HG03064 (cell line): ENCODE data around the gene LENG8.
"Not testable (repeated sequence)": the region's sequence is repeated elsewhere in the genome, so short reads cannot be mapped to it uniquely, and the experiment has no call there.

Experiments
- ATAC-seq: cut with Tn5 transposase; IDR thresholded peaks from one replicate; pipeline ENCODE4 v1.9.1; 2021; ENCODE audit warnings: low read depth; ENCODE audit not compliant: unreplicated experiment

Gene LENG8

DNA sequence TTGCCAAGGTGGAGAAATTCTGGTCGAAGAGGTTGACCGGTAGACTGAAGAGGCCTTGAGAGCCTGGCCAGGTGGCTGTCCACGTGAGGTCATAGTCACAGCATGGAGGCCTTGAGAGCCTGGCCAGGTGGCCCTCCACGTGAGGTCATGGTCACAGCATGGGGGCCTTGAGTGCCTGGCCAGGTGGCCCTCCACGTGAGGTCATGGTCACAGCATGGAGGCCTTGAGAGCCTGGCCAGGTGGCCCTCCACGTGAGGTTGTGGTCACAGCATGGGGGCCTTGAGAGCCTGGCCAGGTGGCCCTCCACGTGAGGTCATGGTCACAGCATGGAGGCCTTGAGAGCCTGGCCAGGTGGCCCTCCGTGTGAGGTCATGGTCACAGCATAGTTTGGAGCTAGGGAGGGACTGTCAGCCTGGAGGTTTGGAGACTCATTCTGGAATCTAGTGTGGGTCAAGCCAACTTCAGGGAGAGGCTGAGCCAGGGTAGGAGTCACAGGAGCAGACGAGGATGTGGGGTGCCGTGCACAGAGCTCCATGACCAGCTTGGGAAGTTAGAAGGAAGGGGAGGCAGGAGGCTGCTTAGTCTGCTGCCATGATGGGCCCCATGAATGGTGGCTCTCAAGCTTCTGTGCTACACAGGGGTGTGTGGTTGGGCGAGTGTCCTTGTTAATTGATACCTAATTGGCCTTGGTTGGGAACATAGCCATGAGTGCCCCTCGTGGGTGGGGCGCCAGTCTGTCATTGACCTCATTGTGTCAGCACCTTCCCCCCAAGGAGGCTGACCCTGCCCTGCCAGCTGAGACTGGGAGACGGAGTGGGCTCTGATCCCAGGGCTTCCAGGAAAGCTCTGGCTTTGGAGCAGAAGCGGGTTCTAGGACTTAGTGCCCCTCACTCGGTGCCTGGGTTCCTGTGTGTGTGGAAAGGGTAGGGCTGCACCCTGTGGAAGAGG, 10.6 kb downstream of the LENG8 start:
- ATAC-seq: no peak

DNA sequence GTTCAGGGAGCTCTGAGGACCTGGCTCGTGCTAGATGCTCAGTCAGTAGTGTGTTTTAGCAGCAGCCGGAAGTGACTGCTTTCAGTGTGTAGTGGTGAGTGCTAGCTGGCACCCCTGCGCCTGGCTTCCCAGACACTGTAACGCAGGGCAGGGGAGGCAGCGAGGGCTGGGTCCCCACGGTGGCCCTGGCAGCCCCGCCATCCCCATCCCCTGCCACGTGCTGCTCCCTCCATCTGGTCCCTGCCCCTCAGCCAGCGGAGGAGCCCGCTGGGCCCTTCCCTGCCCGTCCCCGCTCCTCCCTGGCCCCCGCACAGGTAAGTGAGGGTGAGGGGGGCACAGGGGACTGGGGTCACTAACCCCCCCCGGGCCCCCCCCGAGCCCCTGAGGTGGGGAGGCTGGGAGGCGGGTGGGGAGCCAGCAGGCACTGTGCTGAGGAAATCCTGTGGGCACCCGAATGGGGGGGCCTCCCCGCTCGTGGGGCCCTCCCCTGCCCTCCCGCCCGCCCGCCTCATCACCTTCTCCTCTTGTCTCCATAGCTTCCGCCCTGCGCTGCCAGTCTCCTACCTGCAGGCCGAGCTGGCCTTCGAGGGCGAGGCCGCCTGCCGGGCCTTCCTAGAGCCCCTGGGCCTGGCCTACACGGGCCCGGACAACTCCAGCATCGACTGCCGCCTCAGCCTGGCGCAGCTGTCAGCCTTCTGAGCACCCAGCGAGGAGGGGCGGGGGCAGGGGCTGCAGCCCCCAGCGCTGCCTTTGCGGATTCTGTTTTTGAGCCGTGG, 11.4 kb downstream of the LENG8 start:
- ATAC-seq: no peak

DNA sequence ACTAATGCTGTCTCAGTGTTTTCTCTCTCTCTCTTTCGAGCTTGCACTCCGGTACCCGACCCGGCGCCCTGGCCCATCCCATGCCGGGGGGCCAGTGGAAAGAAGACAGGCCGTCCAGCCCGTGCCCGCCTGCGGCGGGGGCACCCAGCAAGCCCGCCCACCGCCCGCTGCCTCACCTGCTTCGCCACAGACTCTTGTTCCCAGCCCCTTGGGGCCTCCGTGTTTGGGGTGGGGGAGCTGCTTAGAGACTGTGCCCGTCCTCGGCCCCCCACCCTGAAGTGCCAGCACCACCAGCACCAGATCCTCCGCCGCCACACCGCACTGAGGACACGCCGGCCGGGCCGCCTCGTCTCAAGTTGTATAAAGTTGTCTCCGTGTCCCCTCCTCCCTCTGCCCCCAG, 12.2 kb downstream of the LENG8 start:
- no peak for ATAC-seq

DNA sequence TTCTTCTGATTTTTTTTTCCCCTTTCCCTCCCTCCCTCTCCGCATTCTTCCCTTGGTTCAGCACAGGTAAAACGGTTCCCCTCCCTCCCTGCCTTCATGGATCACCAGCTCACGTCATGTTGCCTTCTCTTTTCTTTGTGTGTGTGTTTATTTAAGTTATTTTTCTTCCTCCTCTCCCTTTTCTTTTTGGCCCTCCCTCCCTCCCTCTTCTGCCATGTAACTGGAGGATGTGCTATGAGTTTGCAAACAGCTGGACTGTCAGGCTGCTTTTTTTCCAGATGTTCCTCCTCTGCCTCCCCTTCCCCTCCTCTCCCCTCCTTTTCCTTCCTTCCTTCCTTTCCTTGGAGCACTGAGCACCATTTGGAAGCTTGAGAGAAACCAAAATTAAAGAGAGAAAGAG, 12.6 kb downstream of the LENG8 start:
- no peak for ATAC-seq

DNA sequence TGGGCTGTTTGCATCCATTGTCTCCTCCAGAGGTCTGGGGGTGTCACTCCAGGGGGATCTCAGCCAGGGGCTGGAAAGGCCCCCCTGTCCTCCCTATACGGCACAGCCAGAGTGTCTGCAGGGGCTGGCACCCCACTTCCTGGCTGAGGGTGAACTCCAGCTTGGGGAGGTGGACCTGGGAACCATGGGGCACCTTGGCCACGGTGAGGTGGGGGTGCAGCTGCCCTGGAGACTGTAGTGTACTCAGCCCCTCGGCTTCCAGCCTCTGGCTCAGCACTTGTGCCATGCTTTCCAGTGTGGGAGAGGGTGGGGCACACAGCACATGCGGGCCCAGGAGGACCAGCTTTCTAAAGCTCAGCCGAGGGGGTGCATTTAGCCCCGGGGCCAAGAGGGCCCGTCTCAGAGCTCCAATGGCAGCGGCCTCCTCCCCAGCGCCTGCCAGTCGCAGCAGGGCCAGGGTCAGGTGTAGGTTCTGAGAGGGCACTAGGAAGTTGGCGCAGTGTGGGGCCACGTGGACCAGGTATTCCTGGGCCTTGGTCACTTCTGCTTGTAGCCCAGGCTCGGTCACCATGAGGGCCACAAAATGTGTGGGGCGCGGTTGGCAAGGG, 13.2 kb downstream of the LENG8 start:
- ATAC-seq: no peak

DNA sequence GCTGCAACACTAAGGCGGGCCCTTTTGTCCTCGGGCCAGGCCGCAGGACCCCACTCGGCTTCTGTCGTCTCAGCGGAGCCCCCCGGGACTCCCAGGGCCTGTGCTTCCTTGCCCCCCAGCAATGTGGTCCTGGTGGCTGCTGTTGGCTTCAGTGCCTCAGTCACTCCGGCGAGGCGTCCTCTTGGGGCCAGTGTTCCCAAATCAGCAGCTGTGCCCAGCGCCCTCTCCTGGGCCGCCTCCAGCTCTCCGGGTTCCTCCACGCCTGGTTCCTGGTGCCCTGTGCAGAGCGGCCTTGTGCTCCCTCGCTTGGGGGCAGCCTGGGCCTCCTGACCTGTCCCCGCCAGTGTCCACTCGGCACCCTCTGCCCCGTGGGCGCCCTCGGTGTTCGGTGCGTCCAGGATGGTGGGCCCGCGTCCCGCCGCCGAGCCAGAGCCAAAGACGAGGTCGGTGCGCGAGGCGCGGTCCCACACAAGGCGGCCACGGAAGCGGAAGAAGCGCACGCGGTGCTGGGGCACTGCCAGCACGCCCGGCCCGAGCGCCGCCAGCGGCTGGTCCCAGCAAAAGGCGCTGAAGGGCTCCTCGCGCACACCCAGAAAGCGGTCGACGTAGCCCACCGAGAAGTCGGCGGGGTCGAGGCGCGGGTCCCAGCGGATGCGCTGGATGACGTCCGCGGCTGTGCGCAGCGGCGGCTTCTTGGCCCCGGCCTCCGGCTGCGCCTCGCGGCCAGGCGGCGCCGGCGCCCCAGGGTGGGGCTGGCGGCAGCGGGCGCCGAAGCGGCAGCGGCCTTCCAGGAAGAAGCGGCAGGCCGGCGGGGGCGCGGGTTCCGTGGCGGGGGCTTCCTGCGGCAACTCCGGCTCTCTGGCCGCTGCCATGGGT, 13.9 kb downstream of the LENG8 start:
- peak; percentile 14 for ATAC-seq

DNA sequence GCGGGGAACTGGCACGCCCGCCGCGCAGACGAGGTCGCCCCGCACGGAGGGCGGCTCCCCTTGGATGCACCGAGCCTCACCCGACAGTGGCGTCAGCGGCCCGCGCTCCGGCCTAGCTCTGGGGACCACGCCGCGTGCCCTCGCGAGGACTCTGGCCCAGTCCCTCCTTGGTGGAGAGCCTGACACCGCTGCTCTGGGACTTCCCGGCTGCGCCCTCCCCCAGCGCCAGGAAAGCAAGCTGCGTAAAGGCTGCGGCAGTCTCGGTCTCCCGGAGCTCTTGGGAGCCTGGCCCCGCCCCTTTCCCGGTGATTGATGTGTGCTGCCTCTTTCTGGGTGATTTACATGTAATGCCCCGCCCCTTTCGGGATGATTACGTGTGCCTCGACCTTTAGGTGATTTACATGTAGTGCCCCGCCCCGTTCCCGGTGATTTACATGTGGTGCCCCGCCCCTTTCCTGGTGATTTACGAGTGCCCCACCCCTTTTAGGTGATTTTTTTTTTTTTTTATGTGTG, 14.6 kb downstream of the LENG8 start, which contains the start of gene LENG9:
TSS of gene LENG9 (minus strand) at position 248 of the 513 bp plus-strand sequence. CDS start 252 bp downstream, outside the sequence.
- ATAC-seq: peak; percentile 40

DNA sequence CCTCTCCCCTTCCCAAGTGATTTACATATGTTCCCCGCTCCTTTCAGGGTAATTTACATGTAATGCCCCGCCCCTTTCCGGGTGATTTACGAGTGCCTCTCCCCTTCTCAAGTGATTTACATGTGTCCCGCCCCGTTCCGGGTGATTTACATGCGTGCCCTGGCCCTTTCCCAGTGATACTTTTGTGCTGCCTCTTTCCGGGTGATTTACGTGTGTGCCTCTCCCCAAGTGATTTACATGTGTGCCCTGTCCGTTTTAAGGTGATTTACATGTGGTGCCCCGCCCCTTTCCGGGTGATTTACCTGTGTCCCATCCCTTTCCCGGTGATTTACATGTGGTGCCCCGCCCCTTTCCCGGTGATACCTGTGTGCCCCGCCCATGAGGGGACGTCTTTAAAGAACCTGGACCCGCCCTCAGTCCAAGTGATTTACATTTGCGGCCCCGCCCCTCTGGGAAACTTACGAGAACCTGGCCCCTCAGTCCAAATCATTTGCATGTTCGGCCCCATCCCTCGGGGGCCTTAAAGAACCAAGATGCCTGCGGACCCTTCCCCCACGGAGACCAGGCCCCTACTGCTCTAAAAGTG, 15.1 kb downstream of the LENG8 start:
- ATAC-seq: peak; percentile 42

DNA sequence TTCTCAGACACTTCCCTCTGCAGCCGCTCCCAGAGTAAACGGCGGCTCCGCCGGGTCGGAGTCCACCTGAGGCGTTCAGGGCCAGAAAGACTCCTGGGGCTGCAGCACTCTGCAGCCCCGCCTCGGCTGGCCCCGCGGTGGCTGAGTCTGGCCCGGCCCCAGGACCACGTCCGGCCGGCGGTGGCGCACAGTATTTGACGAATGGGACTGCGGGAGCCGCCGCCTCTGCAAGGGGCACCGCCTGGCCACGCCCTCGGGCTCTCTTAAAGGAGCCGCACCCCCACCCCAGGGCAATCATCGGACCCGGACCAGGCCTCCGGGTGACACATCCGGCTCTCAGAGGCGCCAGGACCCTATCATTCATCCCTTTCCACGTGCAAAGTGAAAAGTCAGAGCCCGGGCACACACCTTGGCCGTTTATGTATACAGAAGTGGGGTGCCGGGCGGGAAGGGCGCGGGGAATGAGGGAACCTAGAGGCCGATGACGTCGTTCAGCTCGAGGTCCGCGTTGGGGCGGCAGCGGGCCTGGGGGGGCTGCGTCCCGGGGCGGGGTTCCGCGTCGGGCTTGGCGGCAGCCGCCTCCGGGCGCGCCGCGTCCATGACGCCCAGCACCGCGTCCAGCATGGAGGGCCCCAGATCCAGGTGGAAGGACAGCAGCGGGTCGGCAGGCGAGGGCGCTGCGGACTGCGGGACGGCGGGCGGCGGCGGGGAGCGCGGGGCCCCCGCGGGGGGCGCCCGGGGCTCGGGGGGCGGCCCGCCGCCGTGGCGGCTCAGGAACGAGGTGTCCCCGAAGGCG, 15.8 kb downstream of the LENG8 start:
- ATAC-seq: peak; percentile 44

DNA sequence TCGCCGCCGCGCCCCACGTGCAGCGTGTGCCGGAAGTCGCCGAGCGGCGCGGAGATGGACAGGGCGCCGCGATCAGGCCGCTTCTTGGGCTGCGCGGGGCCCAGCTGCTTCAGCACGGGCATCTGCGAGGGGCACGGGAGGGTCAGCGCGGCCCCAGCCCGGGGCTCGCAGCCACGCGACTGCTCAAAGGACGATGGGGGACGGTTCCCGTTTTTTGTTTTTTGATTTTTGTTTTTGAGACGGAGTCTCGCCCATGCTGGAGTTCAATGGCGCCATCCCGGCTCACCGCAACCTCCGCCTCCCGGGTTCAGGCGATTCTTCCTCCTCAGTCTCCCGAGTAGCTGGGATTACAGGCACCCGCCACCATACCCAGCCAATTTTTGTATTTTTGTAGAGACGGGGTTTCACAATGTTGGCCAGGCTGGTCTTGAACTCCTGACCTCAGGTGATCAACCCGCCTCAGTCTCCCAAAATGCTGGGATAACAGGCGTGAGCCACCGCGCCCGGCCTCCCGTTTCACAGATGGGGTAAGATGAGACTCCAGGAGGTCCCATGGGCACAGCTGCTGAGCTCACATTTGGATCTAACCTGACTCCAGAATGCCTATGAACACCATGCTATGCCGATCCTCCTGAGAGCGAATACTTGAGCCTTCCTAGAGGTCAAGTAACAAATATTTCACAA, 16.6 kb downstream of the LENG8 start:
- ATAC-seq: no peak

DNA sequence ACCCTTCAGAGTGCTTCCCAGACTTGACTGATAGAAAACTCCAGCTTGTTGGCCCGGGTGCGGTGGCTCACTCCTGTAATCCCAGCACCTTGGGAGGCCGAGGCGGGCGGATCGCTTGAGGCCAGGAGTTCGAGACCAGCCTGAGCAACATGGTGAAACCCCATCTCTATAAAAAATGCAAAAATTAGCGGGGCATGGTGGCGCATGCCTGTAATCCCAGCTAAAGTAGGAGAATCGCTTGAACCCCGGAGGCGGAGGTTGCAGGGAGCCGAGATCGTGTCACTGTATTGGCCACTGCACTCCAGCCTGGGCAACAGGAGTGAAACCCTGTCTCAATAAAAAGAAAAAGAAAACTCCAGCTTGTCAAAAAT, 17.1 kb downstream of the LENG8 start:
- not testable (repeated sequence) for ATAC-seq

DNA sequence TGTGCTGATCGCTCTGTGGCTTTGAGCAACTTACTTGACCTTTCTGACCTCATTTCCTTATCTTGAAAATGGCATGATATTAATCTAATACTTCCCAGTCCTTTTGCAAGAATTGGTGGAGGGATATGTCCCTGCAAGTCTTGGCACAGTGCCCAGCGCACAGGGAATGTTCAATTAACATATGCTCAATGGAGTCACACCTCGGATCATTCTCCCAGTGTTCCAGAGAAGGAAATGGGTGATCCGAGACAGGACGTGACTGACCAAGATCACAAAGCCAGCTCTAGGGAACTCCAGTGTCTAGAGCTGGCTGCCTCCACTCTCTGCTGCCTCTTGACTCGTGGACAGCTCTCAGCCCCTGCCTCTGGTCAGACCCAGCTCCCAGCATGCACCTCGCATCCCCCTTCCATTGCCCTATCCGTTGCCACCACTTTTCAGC, 20.5 kb downstream of the LENG8 start:
- no peak for ATAC-seq

DNA sequence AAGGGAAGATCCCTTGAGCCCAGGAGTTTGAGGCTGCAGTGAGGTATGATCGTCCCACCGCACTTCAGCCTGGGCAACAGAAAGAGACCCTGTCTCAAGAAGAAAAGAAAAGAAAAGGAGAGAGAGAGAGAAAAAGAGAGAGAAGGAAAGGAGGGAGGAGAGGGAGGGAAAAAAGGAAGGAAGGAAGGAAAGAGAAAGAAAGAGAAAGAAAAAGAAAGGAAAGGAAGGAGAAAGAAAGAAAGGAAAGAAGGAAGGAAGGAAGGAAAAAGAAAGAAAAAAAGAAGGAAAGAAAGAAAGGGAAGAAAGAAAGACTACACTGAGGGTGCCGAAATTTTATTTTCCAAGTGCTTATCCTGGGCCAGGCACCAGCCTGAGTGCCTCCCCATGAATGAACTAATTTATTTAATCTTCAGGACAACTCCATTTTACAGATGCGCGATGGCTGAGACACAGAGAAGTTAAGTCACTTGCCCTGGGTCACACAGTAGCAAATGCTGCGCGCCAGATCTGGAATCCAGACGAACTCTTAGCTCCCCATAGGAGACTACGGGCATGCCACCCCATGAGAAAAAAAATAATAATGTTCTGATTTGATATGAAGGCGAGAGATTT, 21.4 kb downstream of the LENG8 start:
- ATAC-seq: no peak

DNA sequence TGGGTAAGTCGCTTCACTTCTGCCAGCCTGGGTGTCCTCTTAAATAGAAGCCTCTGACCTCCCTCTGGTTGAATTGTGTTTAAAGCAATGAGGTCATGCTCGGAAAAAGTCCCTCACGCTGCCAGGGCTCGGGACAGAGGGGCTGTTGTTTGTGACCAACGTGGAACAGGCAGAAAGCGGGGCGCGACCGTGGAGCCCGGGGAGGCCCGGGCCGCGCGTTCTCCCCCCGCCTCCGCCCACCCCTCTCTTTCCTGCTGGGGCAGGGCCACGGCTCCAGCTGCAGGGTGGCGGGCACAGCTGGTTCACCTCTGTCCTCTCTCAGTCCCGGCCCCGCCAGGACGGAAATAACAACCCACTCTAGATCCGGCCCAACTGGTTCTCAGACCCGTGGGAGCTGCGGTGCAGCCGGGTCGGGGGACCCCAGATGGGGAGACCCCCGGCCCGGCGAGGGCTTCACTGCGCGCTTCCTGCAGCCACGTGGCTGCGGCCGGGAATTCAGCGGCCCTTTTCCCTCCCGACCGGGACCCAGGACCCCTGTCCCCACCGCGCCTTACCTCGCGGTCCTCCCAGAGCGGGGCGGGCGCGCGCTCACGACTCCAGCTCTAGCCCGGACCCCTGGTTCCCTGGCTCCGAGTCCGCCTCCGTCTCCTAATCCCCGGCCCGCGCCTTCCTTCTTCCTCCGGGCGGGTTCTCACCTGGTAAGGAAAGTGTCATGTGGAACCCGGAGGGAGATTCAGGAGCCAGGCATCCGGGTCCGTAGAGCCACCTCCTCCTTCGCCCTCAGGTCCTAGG, 22.2 kb downstream of the LENG8 start:
- ATAC-seq: no peak

DNA sequence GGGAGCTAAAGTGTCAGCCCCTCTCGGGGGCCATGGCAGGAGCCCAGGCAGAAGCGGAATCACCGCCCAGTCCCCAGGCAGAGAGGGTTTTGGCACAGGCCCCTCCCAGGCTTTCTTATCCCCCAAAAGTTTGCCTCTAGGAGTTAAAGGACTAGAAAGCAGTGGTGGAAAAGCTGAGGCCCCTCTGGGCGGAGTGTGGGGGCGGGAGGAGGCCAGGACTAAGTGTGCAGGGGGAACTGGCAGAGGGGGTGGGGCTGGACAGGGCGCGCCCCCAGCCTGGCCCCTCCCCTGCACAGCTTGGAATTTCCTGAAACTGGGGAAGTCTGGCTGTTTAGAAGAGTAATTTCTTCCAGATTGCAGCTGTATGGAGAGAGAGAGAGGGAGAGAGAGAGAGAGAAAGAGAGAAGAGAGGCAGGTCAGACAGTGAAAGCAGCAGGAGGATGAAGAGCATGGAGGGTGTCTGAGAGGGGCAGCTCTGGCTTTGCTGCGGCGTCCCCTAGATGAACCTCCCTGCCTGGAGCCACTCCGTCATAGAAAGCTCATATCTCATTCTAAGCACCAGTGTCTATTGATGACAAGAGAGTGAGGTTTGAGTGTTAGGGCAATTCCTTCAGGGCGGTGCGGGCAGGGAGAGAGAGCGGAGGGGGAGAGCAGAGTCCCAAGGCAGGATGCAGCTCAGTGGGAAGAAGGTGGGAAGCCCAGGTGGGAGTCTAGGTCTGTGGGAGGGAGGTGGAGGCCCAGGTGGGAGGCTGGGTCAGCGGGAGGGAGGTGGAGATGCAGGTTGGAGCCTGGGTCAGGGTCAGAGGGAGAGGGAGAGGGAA, 24.3 kb downstream of the LENG8 start, which contains the start of gene CDC42EP5:
TSS of gene CDC42EP5 (minus strand) at position 226 of the 821 bp plus-strand sequence. CDS start 7,749 bp downstream, outside the sequence.
- no peak for ATAC-seq

DNA sequence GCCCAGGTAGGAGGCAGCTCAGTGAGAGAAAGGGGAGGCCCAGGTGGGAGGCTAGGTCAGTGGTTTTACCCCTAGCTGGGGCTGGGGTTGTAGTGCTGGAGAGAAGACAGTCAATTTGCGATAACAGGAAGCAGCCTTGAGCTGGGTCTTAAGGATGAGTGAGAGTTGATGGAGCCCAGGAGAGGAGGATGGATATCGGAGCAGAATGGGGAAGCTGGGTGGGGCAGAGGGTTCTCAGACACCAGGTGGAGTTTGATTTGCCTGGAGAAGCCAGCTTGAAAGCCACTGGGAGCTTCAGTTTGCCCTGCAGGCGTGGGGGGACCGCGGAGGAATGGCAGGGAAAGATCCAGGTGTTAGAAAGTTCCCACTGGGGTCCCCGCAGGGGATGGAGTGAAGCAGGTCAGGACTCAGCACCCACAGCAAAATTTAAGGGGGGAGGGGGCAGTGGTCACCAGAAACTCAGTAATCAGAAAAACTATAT, 24.9 kb downstream of the LENG8 start:
- no peak for ATAC-seq
